NCI-H146 treated with DMSO at 0.1 percent for 48 hours (cell line): Measurements from ENCODE around the gene AKT1.

Experiments
- DNase-seq: peaks from one replicate; lab custom pipeline; 2025; ENCODE audit not compliant: unreplicated experiment; lab: John Stamatoyannopoulos, UW

The AKT1 gene

DNA sequence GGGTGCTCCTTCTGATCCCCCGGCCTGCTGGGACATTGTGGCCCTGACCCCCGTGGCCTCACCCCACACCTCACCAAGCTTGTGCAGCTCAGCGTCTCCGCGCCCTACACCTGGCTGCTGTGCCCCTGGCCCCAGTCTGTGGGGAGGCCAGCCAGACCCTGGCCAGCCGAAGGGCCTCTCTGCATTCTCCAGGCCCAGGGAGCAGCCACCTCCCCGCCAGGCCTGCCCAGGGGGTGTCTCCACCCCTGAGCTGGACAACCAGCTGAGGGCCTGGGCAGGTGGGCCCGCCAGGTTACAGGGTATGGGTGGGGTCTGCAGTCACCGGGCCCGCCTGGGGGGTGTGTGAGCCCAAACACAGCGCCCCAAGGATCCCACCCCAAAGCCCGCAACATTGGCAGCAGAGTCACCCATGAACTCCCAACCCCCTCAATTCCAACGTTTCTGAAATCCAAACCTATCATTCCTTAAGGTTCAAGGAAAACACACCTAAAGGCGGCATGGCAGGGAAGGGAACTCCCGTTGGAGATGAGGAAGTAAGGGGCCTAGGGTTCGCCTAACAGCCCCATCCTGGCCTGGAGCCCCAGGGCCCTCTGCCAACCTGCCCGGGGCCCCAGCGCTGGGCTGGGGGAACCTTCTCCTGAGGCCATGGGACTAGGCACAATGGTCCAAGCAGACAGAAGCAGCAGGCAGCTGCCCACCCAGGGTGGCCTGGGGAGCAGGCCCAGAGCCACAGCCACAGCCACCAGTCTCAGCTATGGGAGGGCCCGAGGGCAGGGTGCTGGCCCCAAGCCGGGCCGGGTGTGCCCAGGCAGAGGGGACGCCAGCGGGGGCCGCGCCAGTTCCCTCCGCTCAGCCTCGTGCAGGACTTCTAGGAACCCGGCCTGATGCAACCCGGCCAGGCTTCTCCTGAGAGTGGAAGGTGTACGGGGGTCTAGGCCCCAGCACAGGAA is 8.5 kb downstream of the AKT1 start:
- DNase-seq, result no peak

DNA sequence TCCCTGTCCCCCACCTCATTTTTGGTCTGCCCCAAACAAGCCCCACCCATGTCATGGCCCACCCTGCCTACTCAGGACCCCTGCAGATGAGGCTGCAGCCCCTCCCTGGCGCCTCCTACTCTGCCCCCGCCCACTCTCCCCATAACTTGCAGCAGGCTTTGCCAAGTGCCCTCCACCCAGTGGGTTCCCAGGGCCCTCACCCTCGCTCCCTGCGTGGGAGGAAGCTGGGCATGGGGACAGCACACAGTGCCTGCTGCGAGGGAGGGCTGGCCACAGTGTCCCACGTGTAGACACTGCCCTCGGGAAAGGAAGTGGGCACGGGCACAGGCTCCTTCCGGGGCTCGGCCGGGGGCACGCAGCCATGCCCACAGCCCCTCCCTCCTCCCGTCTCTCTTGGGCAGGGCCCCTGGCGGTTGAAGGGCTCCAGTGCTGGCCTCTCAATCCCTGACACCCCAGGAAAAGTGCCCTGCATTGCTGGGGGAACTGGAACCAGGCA is 9.4 kb downstream of the AKT1 start:
- no peak for DNase-seq

DNA sequence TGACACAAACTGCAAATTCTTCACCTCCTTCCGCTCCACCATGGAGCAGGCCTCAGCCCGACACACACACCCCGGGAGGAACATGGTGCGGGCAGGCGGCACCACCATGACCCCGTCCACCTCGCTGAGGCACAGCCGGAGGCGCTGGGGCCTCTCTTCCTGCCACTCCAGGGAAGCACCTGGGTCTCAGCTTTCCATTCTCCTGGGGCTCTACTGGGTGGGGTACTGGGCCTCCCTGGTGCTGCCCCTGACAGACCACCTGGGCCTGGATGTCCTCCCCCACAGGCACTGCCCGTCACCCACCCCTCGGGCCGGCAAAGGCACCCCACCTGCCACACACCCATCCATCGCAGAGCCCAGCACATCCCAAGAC is 9.9 kb downstream of the AKT1 start:
- no peak for DNase-seq

DNA sequence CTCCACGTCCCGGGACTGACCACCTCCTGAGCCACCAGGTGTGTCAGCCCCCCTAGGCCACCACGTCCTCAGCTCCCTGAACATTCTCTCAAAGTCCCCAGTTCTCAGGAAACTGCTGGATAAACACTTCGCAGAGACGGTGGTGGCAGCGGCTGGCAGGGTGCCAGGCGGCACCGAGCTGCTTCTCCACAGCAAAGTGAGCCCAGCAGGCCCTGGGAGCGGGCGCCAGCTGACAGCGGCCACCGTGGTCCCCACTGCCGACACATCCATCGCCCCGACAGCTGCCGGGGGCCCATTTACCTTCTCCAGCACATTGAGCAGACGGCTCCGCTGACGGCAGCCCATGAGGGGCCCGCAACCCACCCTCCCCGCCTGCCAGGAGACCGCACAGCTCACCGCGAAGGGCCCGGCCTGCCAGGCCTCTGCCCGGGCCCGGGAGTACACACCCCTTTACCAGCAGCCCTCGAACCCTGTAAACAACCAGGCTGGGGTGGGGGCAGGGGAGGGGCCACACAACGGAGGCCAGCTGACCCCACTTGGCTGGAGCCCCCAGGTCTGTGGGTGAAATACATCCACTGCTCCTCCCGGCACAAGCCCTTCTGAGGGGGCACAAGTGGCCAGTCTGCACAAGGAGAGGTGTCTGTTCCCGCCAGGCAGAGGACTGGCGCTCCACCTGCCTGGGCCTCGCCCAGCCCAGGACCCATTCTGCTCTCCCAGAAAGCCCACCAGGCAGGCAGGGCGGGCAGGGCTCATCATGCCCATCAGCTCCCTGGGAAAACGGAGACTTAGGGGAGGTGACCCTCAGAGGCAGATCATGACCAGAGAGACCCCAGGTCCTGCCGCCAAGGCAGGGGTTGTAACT is 10.5 kb downstream of the AKT1 start:
- DNase-seq, result no peak

DNA sequence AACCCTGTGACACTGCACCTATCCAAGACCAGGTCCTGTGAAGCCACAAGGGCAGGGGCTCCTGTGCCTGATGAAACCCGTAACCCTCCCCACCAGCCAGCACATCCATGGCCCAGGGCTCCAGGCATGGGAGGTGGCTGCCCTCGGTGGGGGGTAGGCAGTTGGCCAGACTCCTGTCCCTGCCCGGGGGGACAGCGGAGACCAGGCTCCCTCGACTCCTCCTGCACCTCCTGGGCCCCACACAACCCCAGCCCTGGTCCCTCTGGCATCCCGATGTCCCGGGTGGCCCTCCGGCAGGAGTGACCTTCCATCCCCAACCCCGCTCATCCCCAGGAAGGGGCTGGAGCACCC is 11.4 kb downstream of the AKT1 start:
- no peak for DNase-seq

DNA sequence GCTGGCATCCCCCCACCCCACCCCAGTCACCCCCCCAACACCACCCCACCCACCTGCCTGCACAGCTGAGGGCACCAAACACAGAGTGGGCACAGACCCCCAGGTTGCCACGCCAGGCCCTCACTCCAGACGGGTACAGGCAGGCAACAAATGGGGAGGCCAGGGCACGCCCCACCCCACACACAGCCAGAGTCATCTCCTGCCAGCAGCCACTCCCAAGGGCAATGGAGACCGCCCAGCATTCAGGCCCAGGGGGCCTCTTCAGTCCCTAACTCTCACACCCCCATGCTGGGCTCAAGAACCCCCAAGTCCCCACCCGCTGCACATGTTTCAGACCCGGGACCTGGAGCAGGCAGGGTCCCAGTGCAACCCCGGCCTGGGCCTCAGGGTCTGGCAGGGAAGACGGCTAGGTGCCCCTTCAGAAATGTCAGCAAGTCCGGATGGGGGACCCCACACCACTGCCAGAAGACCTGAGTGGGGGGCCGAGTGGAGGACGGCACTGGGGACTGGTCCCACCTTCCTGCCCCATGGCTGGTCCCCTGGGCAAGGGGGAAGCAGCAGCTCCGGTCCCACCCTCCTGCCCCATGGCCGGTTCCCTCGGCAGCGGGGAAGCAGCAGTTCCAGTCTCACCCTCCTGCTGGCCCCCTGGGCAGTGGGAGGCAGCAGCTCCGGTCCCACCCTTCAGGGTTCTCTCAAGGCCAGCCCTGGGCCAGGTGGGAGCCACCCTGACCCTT is 11.9 kb downstream of the AKT1 start:
- no peak for DNase-seq

DNA sequence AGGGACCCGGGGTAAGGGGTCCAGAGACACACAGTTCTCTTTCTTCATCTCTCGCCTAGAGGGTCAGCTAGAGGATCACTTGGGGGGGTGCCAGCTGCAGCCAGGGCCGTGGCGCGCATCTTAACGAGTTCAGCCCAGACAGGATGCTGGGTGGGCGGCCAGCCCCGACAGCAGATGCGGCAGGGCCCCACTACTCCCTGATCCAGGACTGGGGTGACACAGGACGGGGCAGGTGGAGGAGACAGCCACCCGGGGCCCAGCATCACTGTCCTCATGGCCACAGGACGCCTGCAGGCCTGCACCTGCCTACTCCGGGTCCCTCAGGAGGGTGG is 12.8 kb downstream of the AKT1 start:
- DNase-seq, result no peak

DNA sequence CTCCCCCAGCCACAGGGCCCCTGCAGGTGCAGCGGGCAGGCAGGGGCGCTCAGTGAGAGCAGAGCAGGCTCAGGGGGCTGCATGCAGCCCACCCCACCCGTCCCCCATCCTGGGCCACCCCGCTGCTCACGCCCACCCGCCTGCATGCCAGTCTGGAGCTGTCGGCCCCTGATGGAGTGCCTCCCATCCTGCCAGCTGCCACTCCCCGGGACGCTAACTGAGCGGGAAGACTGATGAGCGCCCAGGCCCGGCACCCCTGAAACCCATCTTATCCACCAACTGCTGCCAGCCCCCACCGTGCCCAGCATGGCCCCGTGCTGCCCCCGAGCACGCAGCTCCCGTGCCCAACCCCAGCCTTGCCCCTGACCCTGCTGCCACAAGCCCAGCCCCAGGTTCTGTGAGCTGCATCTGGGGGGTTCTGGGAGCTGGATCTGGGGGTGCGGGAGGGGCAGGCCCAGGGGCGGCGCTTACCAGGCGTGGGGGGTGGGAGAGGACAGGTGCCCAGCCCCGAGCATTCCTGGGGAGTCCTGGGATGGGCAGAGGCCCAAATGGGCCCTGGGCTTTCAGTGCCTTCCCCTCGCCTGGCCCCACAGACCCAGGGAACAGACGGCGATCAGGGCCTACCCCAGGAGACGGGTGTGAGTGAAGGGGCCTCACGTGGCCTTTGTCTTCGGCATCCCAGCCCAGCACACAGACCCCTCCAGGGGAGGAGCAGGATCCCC is 13.3 kb downstream of the AKT1 start:
- no peak for DNase-seq

DNA sequence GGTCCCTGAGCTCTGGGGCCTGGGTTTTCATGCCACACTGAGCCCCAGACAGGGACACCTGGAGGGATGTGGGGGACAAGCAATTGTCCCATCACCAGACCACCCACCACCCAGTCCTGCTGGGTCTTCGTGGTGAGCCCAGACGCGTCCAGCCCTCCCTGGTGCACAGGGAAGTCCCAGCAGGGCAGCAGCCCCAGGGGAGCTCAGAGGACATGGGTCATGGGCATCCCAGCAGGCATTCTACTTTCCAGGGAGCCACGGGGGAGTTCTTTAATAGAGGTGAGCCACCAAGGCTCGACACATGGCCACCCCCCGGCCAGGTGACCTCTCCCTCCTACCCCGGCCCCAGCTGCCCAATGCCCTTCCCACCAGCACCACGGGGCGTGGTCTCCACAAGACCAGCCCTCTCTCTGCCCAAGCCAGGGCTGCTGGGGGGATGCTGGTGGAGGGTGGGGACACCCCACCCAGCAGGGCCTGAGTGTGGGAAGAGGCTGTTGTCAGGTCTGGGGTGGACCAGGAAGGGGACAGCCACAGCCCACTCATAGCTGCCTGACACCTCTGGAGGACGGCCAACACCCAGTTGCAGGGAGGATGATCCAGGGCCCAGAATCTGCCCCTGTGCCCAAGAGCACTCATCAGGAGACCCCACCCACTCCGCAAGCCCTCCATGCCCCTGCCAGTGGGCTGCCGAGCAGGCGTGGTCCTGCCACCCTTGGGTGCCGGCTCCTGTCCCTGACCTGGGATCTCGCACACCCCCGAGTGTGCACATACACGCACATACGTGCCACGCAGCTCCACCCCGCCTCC is 14.1 kb downstream of the AKT1 start:
- DNase-seq, result peak; percentile 30

DNA sequence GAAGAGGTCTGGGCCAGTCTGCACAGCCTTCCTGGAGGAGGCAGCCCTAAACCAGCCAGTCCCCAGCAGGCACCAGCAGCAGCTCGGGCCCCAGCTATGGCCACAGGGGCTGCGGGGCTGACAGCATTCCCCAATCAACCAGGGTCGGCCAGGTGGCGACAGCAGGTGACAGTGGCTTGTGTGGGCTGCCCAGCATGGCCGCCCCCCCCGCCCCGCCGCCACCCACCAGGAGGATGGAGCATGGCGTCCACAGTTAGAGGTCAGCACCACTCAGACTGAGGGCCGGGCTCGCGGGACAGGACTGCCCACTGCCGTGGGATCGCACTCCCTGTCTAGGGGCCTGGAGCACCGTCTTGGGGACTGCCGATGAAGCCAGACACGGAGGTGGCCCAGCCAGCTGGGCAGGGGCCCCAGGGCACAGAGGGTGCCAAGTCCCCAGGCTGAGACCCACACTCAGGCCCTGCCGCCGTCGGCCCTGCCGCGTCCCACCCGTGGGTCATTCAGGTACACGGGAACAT is 15.0 kb downstream of the AKT1 start:
- DNase-seq, result no peak

DNA sequence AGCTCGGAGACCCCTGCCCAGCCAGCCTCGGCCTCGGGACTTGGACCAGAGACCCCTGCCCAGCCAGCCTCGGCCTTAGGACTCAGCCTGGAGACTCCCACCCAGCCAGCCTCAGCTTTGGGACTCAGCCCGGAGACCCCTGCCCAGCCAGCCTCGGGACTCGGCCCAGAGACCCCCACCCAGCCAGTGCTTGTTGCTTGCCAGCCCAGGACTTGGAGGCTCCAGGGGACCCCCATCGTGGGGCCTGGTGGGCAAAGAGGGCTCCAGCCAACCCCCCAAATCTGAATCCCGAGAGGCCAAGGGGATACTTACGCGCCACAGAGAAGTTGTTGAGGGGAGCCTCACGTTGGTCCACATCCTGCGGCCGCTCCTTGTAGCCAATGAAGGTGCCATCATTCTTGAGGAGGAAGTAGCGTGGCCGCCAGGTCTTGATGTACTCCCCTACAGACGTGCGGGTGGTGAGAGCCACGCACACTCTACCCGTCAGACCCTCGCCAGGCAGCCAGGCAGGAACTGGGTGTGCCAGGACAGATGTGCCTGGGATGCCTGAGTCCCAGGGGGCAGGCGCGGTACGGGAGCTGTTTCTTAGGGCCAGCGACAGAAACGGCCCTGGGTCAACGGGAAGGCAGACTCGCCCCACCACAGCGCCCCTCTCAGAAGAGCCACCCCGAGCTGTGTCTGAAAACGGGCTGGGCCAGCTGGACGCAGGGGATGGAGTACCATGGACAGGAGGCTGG is 15.6 kb downstream of the AKT1 start:
- no peak for DNase-seq

DNA sequence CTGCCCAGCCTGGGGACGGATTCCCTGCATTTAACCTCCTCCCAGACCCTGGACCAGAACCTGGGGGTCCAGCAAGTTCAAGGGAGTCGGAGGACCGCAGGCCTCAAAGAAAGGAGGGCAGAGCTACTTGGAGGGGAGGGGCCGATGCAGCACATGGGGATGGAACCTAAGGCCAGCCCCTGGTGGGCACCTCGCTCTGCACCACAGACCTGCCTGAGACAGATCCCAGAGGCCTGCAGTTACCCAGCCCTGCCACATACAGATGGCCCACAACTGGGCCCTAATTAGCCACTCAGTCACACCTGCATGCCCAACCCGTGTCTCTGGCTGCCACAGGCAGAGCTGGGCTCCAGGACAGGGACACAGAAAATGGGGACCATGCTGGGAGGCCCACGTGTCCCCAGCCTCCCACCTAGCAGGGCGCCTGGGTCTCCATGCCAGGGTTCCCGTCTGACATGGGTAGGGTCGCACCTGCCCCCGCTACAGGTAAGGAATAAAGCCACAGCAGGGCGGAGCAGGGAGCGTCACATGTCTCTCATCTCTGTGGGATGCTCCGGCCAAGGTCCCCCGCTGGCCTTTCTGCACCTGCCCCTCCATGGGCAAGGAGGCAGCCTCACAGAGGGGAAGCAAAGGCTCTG is 16.7 kb downstream of the AKT1 start:
- DNase-seq, result peak; percentile 94

DNA sequence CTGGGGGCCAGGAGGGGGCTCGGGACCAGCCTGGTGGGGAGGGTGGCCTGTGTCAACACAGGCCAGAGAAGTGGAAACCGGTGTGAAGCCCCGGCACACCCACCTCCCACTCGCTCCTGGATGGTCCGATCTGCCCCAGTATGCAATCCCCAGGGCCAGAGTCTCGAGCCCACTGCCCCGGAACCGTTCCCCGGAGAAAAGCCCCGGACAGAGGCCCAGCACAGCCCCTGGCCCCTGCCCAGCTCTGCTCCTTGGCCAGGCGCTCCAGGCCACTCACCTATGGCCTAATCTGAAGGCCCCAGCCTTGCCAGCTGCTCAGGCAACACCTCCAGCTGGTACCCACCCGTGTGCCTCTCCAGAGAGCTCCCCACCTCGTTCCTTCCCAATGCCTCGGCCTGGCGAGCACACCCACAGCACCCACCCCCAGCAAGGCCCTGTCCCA is 17.7 kb downstream of the AKT1 start:
- DNase-seq, result no peak

DNA sequence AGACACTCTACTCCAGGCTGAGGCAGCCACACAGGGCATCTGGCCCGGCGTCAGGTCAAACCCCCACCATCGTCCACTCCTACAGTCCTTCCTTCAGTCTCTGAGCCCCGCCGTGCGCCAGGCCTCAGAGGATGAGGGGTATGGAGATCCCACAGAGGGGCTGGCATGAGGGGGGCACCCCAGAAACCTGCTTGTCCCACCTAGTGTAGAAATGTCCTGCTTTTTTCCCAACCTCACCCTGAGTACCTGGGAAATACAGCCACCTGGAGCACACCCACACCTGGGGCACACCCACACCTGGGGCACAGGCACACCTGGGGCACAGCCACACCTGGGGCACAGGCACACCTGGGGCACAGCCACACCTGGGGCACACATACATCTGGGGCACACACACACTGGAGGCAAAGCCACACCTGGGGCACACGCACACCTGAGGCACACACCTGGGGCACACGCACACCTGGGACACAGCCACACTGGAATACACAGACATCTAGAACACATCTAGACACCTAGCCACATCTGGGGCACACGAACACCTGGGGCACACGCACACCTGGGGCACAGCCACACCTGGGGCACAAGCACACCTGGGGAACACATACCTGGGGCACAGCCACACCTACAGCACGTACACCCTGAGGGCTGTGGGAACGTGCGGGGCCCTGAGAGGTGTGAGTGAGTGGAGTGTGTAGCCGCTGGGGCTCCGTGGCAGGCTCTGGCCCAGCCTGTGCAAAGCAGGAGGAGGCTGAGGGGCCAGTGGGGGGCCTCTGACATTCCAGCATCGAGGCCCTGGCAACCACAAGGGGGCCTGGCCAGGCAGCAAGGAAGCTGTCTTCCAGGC is 18.4 kb downstream of the AKT1 start:
- DNase-seq, result no peak

DNA sequence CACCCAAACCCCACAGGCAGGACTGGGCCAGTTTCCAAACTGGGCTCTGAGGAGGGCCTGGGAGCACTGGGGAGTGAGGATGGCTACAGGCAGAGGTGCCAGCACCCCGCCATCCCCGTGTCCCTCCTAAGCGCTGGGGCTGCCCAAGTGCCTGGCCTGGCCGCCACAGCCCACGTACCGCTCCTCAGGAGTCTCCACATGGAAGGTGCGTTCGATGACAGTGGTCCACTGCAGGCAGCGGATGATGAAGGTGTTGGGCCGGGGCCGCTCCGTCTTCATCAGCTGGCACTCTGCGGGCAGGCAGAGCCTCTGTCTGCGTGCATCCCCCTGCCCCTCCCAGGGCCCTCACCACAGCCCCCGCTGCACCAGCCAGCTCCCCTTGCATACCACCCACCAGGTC is 19.1 kb downstream of the AKT1 start:
- no peak for DNase-seq

DNA sequence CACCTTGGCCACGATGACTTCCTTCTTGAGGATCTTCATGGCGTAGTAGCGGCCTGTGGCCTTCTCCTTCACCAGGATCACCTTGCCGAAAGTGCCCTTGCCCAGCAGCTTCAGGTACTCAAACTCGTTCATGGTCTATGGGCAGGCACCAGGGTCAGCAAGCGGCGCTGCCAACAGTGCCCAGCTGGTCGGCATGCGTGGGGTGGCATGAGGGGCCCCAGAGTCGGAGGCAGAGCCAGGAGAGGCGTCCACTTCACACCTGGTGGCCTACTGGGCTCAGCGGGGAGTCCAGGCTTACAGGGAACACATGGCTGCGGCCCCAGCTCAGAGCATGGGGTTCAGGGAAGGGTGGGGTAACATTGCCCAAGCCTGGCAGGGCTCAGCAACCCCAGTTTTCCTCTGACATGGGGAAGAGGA is 20.5 kb downstream of the AKT1 start:
- DNase-seq, result no peak

DNA sequence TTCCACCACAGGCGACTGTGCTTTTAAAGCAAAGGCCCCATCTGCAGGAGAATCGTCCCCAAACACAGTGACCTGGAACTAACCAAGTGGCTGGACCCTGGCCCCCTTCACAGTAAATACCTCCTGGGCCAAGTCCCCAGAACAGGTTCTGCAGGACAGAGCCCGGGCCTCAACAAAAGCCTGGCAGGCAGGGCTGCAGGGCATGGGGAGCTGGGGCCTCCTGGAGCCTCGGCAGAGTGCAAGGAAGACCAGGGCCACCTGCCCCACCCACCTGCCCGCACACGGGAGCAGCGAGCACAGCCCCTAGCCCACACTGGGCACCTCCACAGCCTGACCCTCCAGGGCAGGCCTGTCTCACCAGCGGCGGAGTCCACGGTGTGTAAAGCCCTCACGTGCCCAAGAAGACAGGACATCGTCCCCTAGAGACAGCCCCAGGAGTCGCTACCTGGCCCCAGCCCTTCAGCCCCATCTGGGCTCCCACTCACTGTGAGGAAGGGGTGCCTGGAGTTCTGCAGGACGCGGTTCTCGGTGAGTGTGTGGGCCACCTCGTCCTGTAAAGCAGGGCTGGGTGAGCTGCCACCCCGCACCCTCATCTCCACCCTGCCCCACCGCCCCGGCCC is 21.0 kb downstream of the AKT1 start:
- no peak for DNase-seq
